Osteocyte (in vitro differentiated cells): ENCODE results near the gene SPATA9. TPM values are rescaled to one million over a fixed set of nuclear protein-coding genes. Genes with fewer than 3 reads are reported as not detected.

Experiments
- DNase-seq: peaks from one replicate; pipeline ENCODE4 v3.0.0; 2021; ENCODE audit warnings: mixed read lengths; ENCODE audit not compliant: unreplicated experiment; ENCODE audit errors: extremely low spot score
- H3K27ac Mint-ChIP-seq: one replicate; pipeline ENCODE4 v1.8.0; 2021; ENCODE audit warnings: mild to moderate bottlenecking, mixed read lengths; ENCODE audit not compliant: unreplicated experiment
- H3K27me3 Mint-ChIP-seq: one replicate; pipeline ENCODE4 v1.8.0; 2021; ENCODE audit warnings: mixed read lengths; ENCODE audit not compliant: unreplicated experiment
- H3K36me3 Mint-ChIP-seq: one replicate; pipeline ENCODE4 v1.8.0; 2021; ENCODE audit warnings: mixed read lengths; ENCODE audit not compliant: unreplicated experiment
- H3K4me1 Mint-ChIP-seq: one replicate; pipeline ENCODE4 v1.8.0; 2021; ENCODE audit warnings: mixed read lengths; ENCODE audit not compliant: unreplicated experiment
- H3K4me3 Mint-ChIP-seq: one replicate; pipeline ENCODE4 v1.8.0; 2021; ENCODE audit warnings: mild to moderate bottlenecking, moderate library complexity, mixed read lengths; ENCODE audit not compliant: unreplicated experiment
- H3K9me3 Mint-ChIP-seq: one replicate; pipeline ENCODE4 v1.8.0; 2021; ENCODE audit warnings: mixed read lengths; ENCODE audit not compliant: unreplicated experiment
- total RNA-seq: library from RNA; stranded (reverse); gene quantifications from 2 replicates; pipeline ENCODE4 v1.2.1, GENCODE V29; 2021
- TF ChIP-seq, protein P1 (sequence below): fragments of 200-600 bp; sonication (generic); IDR thresholded peaks from 2 replicates; pipeline ENCODE4 v1.5.0; 2021; ENCODE audit warnings: antibody characterized with exemption, mild to moderate bottlenecking, moderate library complexity

SPATA9 gene
- total RNA-seq, 1 donor from 2014 or later = 3.0 TPM

DNA sequence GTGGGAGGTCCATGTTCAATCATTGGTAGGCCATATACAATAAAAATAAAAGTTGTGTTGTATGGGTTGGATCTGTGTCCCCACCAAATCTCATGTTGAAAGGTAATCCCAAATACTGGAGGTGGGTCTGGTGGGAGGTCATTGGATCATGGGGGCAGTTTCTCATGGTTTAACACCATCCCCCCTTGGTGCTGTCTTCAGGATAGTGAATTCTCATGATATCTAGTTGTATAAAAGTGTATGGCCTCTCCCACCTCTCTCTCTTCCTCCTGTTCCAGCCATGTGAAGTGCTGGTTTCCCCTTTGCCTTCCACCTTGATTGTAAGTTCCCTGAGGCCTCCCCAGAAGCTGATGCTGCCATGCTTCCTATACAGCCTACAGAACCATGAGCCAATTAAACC is 15.1 kb downstream of the SPATA9 start:
- H3K4me3 Mint-ChIP-seq = no peak overlapping the region
- H3K36me3 Mint-ChIP-seq = no peaks in the 10 kb centered on the region
- no peaks in the 10 kb centered on the region for H3K9me3 Mint-ChIP-seq
- H3K4me1 Mint-ChIP-seq = peaks cover 52% of the 10 kb centered on the region
- peak overlapping the region; percentile 18 for H3K27ac Mint-ChIP-seq
- H3K27me3 Mint-ChIP-seq = no peaks in the 10 kb centered on the region
- DNase-seq = no peak
- TF ChIP-seq, protein P1, sequence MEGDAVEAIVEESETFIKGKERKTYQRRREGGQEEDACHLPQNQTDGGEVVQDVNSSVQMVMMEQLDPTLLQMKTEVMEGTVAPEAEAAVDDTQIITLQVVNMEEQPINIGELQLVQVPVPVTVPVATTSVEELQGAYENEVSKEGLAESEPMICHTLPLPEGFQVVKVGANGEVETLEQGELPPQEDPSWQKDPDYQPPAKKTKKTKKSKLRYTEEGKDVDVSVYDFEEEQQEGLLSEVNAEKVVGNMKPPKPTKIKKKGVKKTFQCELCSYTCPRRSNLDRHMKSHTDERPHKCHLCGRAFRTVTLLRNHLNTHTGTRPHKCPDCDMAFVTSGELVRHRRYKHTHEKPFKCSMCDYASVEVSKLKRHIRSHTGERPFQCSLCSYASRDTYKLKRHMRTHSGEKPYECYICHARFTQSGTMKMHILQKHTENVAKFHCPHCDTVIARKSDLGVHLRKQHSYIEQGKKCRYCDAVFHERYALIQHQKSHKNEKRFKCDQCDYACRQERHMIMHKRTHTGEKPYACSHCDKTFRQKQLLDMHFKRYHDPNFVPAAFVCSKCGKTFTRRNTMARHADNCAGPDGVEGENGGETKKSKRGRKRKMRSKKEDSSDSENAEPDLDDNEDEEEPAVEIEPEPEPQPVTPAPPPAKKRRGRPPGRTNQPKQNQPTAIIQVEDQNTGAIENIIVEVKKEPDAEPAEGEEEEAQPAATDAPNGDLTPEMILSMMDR = no peak

DNA sequence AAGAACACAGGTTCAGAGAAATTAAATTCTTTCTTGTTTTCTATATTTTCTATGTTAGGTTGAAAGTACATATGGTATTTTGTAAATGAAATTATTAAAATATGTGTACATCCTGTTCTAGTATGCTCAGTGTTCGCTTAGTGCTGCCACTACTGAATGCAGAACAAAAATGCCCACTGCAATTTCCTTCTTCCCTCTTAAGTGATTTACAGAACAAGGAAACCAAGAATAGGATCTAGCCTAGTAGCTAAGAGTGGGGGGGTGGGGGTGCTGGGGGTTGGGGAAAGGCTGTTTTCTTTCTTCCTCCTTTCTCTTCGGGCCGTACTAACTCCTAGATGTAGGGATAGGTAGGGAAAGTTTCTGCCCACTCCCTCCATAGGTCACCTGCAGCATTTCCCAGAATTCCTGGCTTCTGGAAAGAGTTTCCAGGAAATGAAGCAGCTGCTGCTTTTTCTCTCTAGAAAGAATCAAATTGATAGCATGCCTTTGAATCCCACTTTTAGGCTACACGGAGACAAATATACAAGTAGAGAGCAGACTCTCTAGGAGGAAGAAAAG is 15.7 kb downstream of the SPATA9 start:
- Mint-ChIP-seq H3K9me3 (no peaks in the 10 kb centered on the region), H3K4me1 (peaks cover 47% of the 10 kb centered on the region), H3K27ac (no peak overlapping the region), H3K27me3 (no peaks in the 10 kb centered on the region), H3K4me3 (no peak overlapping the region), H3K36me3 (no peaks in the 10 kb centered on the region)
- DNase-seq = no peak
- TF ChIP-seq, protein P1 = no peak

DNA sequence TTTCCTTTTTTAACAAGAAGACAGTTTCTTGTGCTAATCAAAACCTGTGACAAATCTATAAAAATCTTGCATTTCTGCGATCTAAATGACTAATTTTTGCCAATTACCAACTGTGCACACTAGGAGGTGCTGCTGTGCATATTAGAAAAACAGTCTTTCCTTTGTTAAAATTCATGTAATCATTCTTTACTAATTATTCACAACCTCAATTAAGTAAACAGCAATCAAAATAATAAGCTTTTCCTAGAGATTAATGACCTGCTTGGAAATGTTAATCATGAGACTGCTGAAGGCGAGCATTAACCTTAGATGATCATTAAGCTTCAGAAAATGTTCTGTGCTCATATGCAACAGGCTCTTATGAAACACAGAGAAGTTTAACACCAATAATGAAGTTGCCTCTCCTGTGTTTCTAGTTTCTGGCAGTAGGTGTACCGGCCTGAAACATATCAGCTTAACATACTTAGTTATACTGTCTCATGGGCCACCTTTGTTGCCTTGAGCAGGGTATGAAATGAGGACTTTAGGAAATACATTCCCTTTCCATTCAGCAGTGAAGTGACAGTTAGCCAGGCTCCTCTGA is 18.5 kb downstream of the SPATA9 start:
- no peak for DNase-seq
- Mint-ChIP-seq H3K4me3 (no peak overlapping the region), H3K36me3 (no peaks in the 10 kb centered on the region), H3K27me3 (no peaks in the 10 kb centered on the region), H3K4me1 (peaks cover 22% of the 10 kb centered on the region), H3K9me3 (no peaks in the 10 kb centered on the region), H3K27ac (no peak overlapping the region)
- TF ChIP-seq, protein P1 = peak; percentile 81

DNA sequence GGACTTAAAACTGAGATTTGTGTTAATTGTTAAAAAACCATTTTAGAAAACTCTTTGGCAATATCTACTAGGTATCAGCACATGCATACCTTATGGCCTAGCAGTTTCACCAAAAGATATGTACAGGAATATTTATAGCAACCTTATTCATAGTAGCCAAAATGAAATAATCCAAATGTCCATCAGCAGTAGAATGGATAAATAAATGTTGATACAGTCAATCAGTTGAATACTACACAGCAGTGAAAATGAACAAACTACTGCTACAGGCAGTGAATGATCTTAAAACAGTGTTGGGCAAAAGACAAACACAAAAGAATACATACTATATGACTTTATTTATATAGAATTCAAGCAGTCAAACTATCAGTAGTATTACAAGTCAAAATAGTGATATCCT is 19.8 kb downstream of the SPATA9 start:
- TF ChIP-seq, protein P1 = no peak
- DNase-seq = no peak
- H3K27ac Mint-ChIP-seq = no peak overlapping the region
- H3K4me1 Mint-ChIP-seq = peaks cover 10% of the 10 kb centered on the region
- H3K4me3 Mint-ChIP-seq = no peak overlapping the region
- H3K27me3 Mint-ChIP-seq = no peaks in the 10 kb centered on the region
- H3K9me3 Mint-ChIP-seq = no peaks in the 10 kb centered on the region
- no peaks in the 10 kb centered on the region for H3K36me3 Mint-ChIP-seq

DNA sequence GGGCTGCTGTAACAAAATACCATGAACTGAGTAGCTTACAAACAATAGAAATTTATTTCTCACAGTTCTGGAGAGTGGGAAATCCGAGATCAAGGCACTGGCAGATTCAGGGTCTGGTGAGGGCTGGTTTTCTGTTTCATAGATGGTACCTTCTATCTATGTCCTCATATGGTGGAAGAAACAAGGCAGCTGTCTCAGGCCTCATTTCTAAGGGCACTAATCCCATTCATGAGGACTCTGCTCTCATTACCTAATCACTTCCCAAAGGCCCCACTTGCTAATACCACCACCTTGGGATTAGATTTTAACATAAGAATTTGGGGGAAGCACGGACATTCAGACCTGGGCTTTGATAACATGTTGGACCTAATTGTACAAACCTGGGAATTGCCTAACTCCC is 22.7 kb downstream of the SPATA9 start:
- TF ChIP-seq, protein P1 = no peak
- Mint-ChIP-seq H3K4me3 (no peak overlapping the region), H3K27ac (no peak overlapping the region), H3K9me3 (no peaks in the 10 kb centered on the region), H3K36me3 (peaks cover 2% of the 10 kb centered on the region), H3K27me3 (no peaks in the 10 kb centered on the region), H3K4me1 (peaks cover 5% of the 10 kb centered on the region)
- no peak for DNase-seq
